SK-N-SH (cell line): Measurements from ENCODE around the gene IKBIP. TPM values are rescaled to one million over a fixed set of nuclear protein-coding genes. Genes with fewer than 3 reads are reported as not detected.
A peak's percentile ranks its signal among the peaks of the same experiment; 100 is the strongest.

Experiments used
- CTCF ChIA-PET: fragments of 300-600, 350-600 bp; formaldehyde crosslinking; extraction: SDS; loops from one replicate; lab custom pipeline; 2021; lab: Yijun Ruan, JAX
- POLR2A ChIA-PET: fragments of 350-600 bp; sonication (Branson Sonifier 250); formaldehyde crosslinking; extraction: SDS; loops from one replicate; lab custom pipeline; 2020; ENCODE audit warnings: antibody characterized with exemption, inconsistent platforms; lab: Yijun Ruan, JAX
- DNase-seq: peaks from one replicate; pipeline ENCODE4 v3.0.0; 2012
- H2AFZ ChIP-seq: fragments of 200-600 bp; sonication (generic); 2 replicates; pipeline ENCODE4 v1.8.1; 2016; ENCODE audit warnings: antibody characterized with exemption, mild to moderate bottlenecking, low read depth
- H3F3A ChIP-seq: fragments of 200-600 bp; sonication (generic); replicated peaks from 2 replicates; pipeline ENCODE3; 2016; ENCODE audit warnings: antibody characterized with exemption, mild to moderate bottlenecking; ENCODE audit not compliant: insufficient read depth
- H3K27ac ChIP-seq, 2 experiments: fragments of 200-500 bp in 1 of 2; fragments of 200-600 bp in 1 of 2; sonication (Bioruptor generic) in 1 of 2; sonication (generic), shearing (Covaris generic) in 1 of 2; 2 replicates each; pipeline versions ENCODE4 v1.5.1 to v1.6.1; 2014 to 2016; ENCODE audit warnings: low read depth in 2 of 2, inconsistent platforms in 1 of 2, low read length in 1 of 2, mild to moderate bottlenecking in 1 of 2, mixed read lengths in 1 of 2
- H3K27me3 ChIP-seq: fragments of 200-600 bp; sonication (generic), shearing (Covaris generic); 2 replicates; pipeline ENCODE4 v1.6.1; 2016; ENCODE audit warnings: mixed run types; ENCODE audit not compliant: insufficient read depth
- H3K36me3 ChIP-seq, 2 experiments: fragments of 200-500 bp in 1 of 2; fragments of 200-600 bp in 1 of 2; sonication (Bioruptor generic) in 1 of 2; sonication (generic) in 1 of 2; replicated peaks in 1 of 2; 2 replicates each; pipeline versions ENCODE3 to v1.5.1; 2014 to 2016; ENCODE audit warnings: low read length in 1 of 2, mild to moderate bottlenecking in 1 of 2; ENCODE audit not compliant: insufficient read depth in 2 of 2, control insufficient read depth in 1 of 2
- H3K4me1 ChIP-seq, 2 experiments: fragments of 200-500 bp in 1 of 2; fragments of 200-600 bp in 1 of 2; sonication (Bioruptor generic) in 1 of 2; sonication (generic), shearing (Covaris generic) in 1 of 2; 2 replicates each; pipeline versions ENCODE4 v1.5.1 to v1.6.1; 2014 to 2016; ENCODE audit warnings: low read depth in 1 of 2, low read length in 1 of 2, mixed run types in 1 of 2; ENCODE audit not compliant: insufficient read depth in 2 of 2, control insufficient read depth in 1 of 2
- H3K4me2 ChIP-seq: fragments of 200-600 bp; sonication (generic), shearing (Covaris generic); 2 replicates; pipeline ENCODE4 v1.6.1; 2017; ENCODE audit warnings: mixed run types
- H3K4me3 ChIP-seq, 2 experiments: fragments of 200-500 bp in 1 of 2; fragments of 200-600 bp in 1 of 2; sonication (Bioruptor generic) in 1 of 2; sonication (generic), shearing (Covaris generic) in 1 of 2; 2 replicates each; pipeline versions ENCODE4 v1.5.1 to v1.8.1; 2014 to 2016; ENCODE audit warnings: low read depth in 2 of 2, inconsistent platforms in 1 of 2, low read length in 1 of 2, mild to moderate bottlenecking in 1 of 2, mixed read lengths in 1 of 2, moderate library complexity in 1 of 2
- H3K79me2 ChIP-seq: fragments of 200-600 bp; sonication (generic); 2 replicates; pipeline ENCODE4 v1.8.1; 2017; ENCODE audit warnings: mild to moderate bottlenecking; ENCODE audit not compliant: insufficient read depth
- H3K9ac ChIP-seq: fragments of 200-600 bp; sonication (generic); 2 replicates; pipeline ENCODE4 v1.6.1; 2017; ENCODE audit warnings: mixed run types
- H3K9me2 ChIP-seq: fragments of 200-600 bp; sonication (generic); 2 replicates; pipeline ENCODE4 v1.6.1; 2017; ENCODE audit warnings: mixed run types
- H3K9me3 ChIP-seq: fragments of 200-600 bp; sonication (generic); 2 replicates; pipeline ENCODE4 v1.6.1; 2017; ENCODE audit warnings: mixed run types, mild to moderate bottlenecking, moderate library complexity
- H4K20me1 ChIP-seq: fragments of 200-600 bp; sonication (generic); 2 replicates; pipeline ENCODE4 v1.6.1; 2017; ENCODE audit warnings: mild to moderate bottlenecking, mixed run types; ENCODE audit not compliant: insufficient read depth
- EZH2phosphoT487 ChIP-seq: fragments of 200-600 bp; sonication (generic); IDR thresholded peaks from 2 replicates; pipeline ENCODE4 v1.6.1; 2017; ENCODE audit warnings: low read depth, mixed run types, mild to moderate bottlenecking, antibody characterized with exemption, moderate library complexity, borderline replicate concordance
- FOSL2 ChIP-seq: IDR thresholded peaks from 2 replicates; pipeline ENCODE4 v1.4.0; 2012; ENCODE audit warnings: low read depth, mild to moderate bottlenecking, moderate library complexity, borderline replicate concordance
- FOXM1 ChIP-seq: IDR thresholded peaks from 2 replicates; pipeline ENCODE4 v1.4.0; 2012; ENCODE audit warnings: low read depth, mild to moderate bottlenecking
- GATA2 ChIP-seq: sonication (generic); formaldehyde crosslinking; IDR thresholded peaks from 2 replicates; pipeline ENCODE4 v1.5.0; 2020; ENCODE audit warnings: mild to moderate bottlenecking, missing genetic modification reagents
- JUND ChIP-seq: IDR thresholded peaks from 2 replicates; pipeline ENCODE4 v1.4.0; 2012
- MEF2A ChIP-seq: IDR thresholded peaks from 2 replicates; pipeline ENCODE4 v1.4.0; 2012; ENCODE audit warnings: low read depth, borderline replicate concordance
- MXI1 ChIP-seq: IDR thresholded peaks from 2 replicates; pipeline ENCODE4 v1.6.1; 2012; ENCODE audit warnings: mild to moderate bottlenecking, low read depth, low read length, improper control_type of control experiment
- NFIC ChIP-seq: IDR thresholded peaks from 2 replicates; pipeline ENCODE4 v1.4.0; 2012; ENCODE audit warnings: borderline replicate concordance
- NRF1 ChIP-seq: IDR thresholded peaks from 2 replicates; pipeline ENCODE4 v1.6.1; 2012; ENCODE audit warnings: low read depth, mild to moderate bottlenecking, low read length
- RAD21 ChIP-seq: IDR thresholded peaks from 2 replicates; pipeline ENCODE4 v1.6.1; 2012; ENCODE audit warnings: mild to moderate bottlenecking, low read length
- RCOR1 ChIP-seq: fragments of 150-350 bp; IDR thresholded peaks from 2 replicates; pipeline ENCODE4 v1.6.1; 2017; ENCODE audit warnings: antibody characterized with exemption, low read length
- TAF1 ChIP-seq: IDR thresholded peaks from 2 replicates; pipeline ENCODE4 v1.6.1; 2012; ENCODE audit warnings: low read depth, mild to moderate bottlenecking, low read length, moderate library complexity, borderline replicate concordance
- WGBS: methylation state at CpG from one replicate; pipeline ENCODE4 v1.1.6; 2017; ENCODE audit warnings: low lambda C conversion rate; 5-methylcytosine and 5-hydroxymethylcytosine counted together
- polyA plus RNA-seq, 3 experiments: library from polyadenylated mRNA; depleted of rRNA; stranded (reverse); fragments of >200 nt; gene quantifications; 2 replicates each; pipeline ENCODE4 v1.2.3, GENCODE V29; 2012
- TF ChIP-seq, protein P1 (sequence below): fragments of 200-600 bp; sonication (generic); IDR thresholded peaks from 2 replicates; pipeline ENCODE4 v1.6.1; 2017; ENCODE audit warnings: antibody characterized with exemption, mild to moderate bottlenecking, moderate library complexity

IKBIP gene
- polyA plus RNA-seq, 1 of the 3 experiments (the other 2 are of a cell fraction), result 25.2 TPM

DNA sequence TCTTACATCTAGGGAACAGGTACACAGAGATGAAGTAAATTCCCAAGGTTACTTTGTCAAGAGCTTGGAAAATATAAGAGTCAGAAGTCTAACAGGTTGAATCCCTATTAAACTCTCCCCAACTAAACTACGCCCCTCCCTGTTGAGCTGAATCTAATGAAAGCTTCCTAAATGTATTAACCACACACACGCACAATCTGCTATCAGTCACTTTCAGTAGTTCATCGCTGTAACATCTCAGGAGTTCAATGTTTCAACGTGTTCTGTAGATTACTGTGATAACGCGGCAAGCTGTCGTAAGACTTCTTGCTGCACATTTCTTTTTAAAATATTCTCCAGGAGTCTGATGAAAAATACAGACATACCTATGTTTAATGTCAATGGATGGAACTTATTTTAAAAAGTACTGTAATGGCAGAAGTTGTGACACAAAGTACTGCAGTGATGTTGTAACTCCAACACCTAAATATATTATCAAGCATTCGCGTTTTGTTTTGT is 51.7 kb downstream of the IKBIP start:
- peak overlapping the region; percentile 82 for H3K4me2 ChIP-seq
- peak overlapping the region; percentile 81 to 84 for H3K27ac ChIP-seq
- H2AFZ ChIP-seq, result peak overlapping the region; percentile 99
- H3K9me3 ChIP-seq, result no peaks in the 10 kb centered on the region
- peaks cover 44% of the 10 kb centered on the region for H3K79me2 ChIP-seq
- H3K4me3 ChIP-seq, result peak overlapping the region; percentile 66 to 99
- peaks cover 13% of the 10 kb centered on the region for H3F3A ChIP-seq
- H3K36me3 ChIP-seq, result peaks cover 21 to 24% of the 10 kb centered on the region in 2 experiments
- H3K9me2 ChIP-seq, result no peaks in the 10 kb centered on the region
- peak overlapping the region; percentile 80 for H3K9ac ChIP-seq
- no peaks in the 10 kb centered on the region for H3K27me3 ChIP-seq
- peaks cover 36% of the 10 kb centered on the region for H4K20me1 ChIP-seq
- WGBS, result 7% methylated on average over 9 of the region's 9 CpGs
- TF ChIP-seq RAD21 (no peak), GATA2 (CRISPR knock-in tag) (peak; percentile 54; the same call in 1 of the 2 replicates)
- CTCF ChIA-PET, result interaction anchor here (0.6 to 5.3 kb wide), 7 partner anchors 11 to 406 kb away, joined by 3 to 29 read pairs (median 6); no protein-coding TSS in a partner anchor
- peaks cover 0 to 13% of the 10 kb centered on the region in 2 experiments; a peak in 2 of 4 replicates for H3K4me1 ChIP-seq
- peak; percentile 46 for DNase-seq
- POLR2A ChIA-PET, result interaction anchor here (0.9 to 1.7 kb wide), 2 partner anchors 10 to 12 kb away, joined by 3 to 6 read pairs; no protein-coding TSS in a partner anchor

DNA sequence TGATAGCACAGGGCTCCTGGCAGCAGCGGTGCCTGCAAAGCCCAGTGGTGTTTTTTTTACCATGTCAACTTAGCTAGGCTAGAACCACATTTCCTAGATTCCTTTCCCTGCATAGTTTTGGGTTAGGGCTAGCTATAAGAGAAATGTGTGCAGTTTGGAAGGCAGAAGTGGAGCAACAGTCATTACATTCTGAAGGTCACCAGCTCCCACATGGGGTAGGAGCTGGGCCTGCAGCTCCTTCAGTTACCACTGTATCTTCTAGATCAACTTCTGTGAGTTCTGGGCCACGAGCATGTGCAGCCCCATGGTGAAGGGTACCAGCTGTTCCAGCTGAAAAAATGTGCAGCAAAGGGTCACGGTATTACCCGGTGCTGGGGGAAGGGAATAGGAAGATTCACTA is 53.4 kb downstream of the IKBIP start:
- Histone ChIP-seq H3K9me2 (no peaks in the 10 kb centered on the region), H3K36me3 (peaks cover 8 to 11% of the 10 kb centered on the region in 2 experiments), H3K9ac (no peak overlapping the region), H3K27me3 (no peaks in the 10 kb centered on the region), H4K20me1 (peaks cover 19% of the 10 kb centered on the region), H3K4me3 (no peak overlapping the region), H3K4me2 (no peak overlapping the region), H3K9me3 (no peaks in the 10 kb centered on the region), H3K4me1 (peaks cover 0 to 9% of the 10 kb centered on the region in 2 experiments; a peak in 2 of 4 replicates), H3F3A (peaks cover 6% of the 10 kb centered on the region), H3K79me2 (peaks cover 27% of the 10 kb centered on the region), H2AFZ (no peak overlapping the region), H3K27ac (no peak overlapping the region)
- TF ChIP-seq RCOR1 (no peak), NRF1 (no peak), TAF1 (no peak), GATA2 (CRISPR knock-in tag) (no peak), EZH2phosphoT487 (no peak), NFIC (no peak), JUND (no peak), FOSL2 (no peak), FOXM1 (no peak), MEF2A (no peak), MXI1 (no peak)
- TF ChIP-seq, protein P1, sequence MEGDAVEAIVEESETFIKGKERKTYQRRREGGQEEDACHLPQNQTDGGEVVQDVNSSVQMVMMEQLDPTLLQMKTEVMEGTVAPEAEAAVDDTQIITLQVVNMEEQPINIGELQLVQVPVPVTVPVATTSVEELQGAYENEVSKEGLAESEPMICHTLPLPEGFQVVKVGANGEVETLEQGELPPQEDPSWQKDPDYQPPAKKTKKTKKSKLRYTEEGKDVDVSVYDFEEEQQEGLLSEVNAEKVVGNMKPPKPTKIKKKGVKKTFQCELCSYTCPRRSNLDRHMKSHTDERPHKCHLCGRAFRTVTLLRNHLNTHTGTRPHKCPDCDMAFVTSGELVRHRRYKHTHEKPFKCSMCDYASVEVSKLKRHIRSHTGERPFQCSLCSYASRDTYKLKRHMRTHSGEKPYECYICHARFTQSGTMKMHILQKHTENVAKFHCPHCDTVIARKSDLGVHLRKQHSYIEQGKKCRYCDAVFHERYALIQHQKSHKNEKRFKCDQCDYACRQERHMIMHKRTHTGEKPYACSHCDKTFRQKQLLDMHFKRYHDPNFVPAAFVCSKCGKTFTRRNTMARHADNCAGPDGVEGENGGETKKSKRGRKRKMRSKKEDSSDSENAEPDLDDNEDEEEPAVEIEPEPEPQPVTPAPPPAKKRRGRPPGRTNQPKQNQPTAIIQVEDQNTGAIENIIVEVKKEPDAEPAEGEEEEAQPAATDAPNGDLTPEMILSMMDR, result no peak
- ChIA-PET POLR2A (no interaction called here), CTCF (interaction anchor here (1.0 to 1.6 kb wide), 3 partner anchors 20 to 63 kb away, joined by 3 to 8 read pairs (median 7); no protein-coding TSS in a partner anchor)
- WGBS, result 81% methylated on average over 4 of the region's 4 CpGs
- no peak for DNase-seq
